ENCODE results near the gene TMEM14A. TPM values are rescaled to one million over a fixed set of nuclear protein-coding genes. Genes with fewer than 3 reads are reported as not detected.
"Not testable (repeated sequence)": the region's sequence is repeated elsewhere in the genome, so short reads cannot be mapped to it uniquely, and the experiment has no call there.

The TMEM14A gene
- total RNA-seq, 1 experiment from 2014 or later, result 45.6 TPM

- CTCF ChIA-PET, result no interaction called here
- Histone ChIP-seq H3K36me3 (ENCODE audit: control insufficient read depth, insufficient read depth, low read length) (no peaks in the 10 kb centered on the region), H3K9me3 (ENCODE audit: control insufficient read depth, insufficient read depth, low read depth, low read length) (peaks cover 4% of the 10 kb centered on the region; the same call in 1 of the 2 replicates), H3K4me3 (ENCODE audit: low read depth in 2 of 2, low read length in 2 of 2) (no peak overlapping the region), H3K27ac (ENCODE audit: low read length) (no peak overlapping the region), H3K27me3 (ENCODE audit: control insufficient read depth, insufficient read depth, low read length) (peaks cover 4% of the 10 kb centered on the region), H3K4me1 (ENCODE audit: control insufficient read depth, insufficient read depth, low read length) (no peaks in the 10 kb centered on the region)
- no TSS peak for BruUV-seq (replicated peaks)
- ATAC-seq (no peak), DNase-seq (ENCODE audit: low read depth, low spot score) (no peak)
- no peak for TF ChIP-seq TCF7L2 (IDR thresholded peaks at IDR 0.05; ENCODE audit: low read depth, low read length)
- TF ChIP-seq POLR2AphosphoS5 (IDR thresholded peaks at IDR 0.05; ENCODE audit: low read depth, low read length), result no peak
- no peak for TF ChIP-seq CTCF (IDR thresholded peaks at IDR 0.05)
- no peak for TF ChIP-seq REST (IDR thresholded peaks at IDR 0.05; ENCODE audit: insufficient read depth in 1 of 2, low read depth in 2 of 2, low read length in 1 of 2)
- TF ChIP-seq SIN3A (IDR thresholded peaks at IDR 0.05; ENCODE audit: borderline replicate concordance, insufficient read depth, low read depth, low read length), result no peak
- in situ Hi-C loops (cut with HindIII; ENCODE audit: low pct_unique_long_range_greater_than_20kb, low sequenced_read_pairs), result no loop called here
- POLR2A ChIA-PET, result no interaction called here
- intact Hi-C loops (cut with micrococcal nuclease; ENCODE audit: unreplicated experiment), result no loop called here
These were observed 37.2 kb downstream of the TMEM14A start for GRCh38 chr6:52707963-52708680.

- BruUV-seq (replicated peaks), result no TSS peak
- Histone ChIP-seq H3K27ac (ENCODE audit: low read length) (no peak overlapping the region), H3K4me1 (ENCODE audit: control insufficient read depth, insufficient read depth, low read length) (no peaks in the 10 kb centered on the region), H3K27me3 (ENCODE audit: control insufficient read depth, insufficient read depth, low read length) (no peaks in the 10 kb centered on the region), H3K4me3 (ENCODE audit: low read depth in 2 of 2, low read length in 2 of 2) (no peak overlapping the region), H3K36me3 (ENCODE audit: control insufficient read depth, insufficient read depth, low read length) (no peaks in the 10 kb centered on the region), H3K9me3 (ENCODE audit: control insufficient read depth, insufficient read depth, low read depth, low read length) (peaks cover 4% of the 10 kb centered on the region; the same call in 1 of the 2 replicates)
- intact Hi-C loops (cut with micrococcal nuclease; ENCODE audit: unreplicated experiment), result no loop called here
- in situ Hi-C loops (cut with HindIII; ENCODE audit: low pct_unique_long_range_greater_than_20kb, low sequenced_read_pairs), result no loop called here
- ATAC-seq (no peak), DNase-seq (ENCODE audit: low read depth, low spot score) (no peak)
- ChIA-PET POLR2A (no interaction called here), CTCF (interaction anchor here (0.5 kb wide), 1 partner anchor 428 kb away, joined by 10 read pairs; no protein-coding TSS in a partner anchor)
- TF ChIP-seq TCF7L2 (IDR thresholded peaks at IDR 0.05; ENCODE audit: low read depth, low read length), result no peak
- TF ChIP-seq SIN3A (IDR thresholded peaks at IDR 0.05; ENCODE audit: borderline replicate concordance, insufficient read depth, low read depth, low read length), result no peak
- TF ChIP-seq POLR2AphosphoS5 (IDR thresholded peaks at IDR 0.05; ENCODE audit: low read depth, low read length), result no peak
- no peak for TF ChIP-seq CTCF (IDR thresholded peaks at IDR 0.05)
- TF ChIP-seq REST (IDR thresholded peaks at IDR 0.05; ENCODE audit: insufficient read depth in 1 of 2, low read depth in 2 of 2, low read length in 1 of 2), result no peak
These were observed 41.2 kb downstream of the TMEM14A start for GRCh38 chr6:52712136-52712535.

GRCh38 chr6:52714761-52715160, 43.8 kb downstream of the TMEM14A start:
- BruUV-seq (replicated peaks); DNase-seq (ENCODE audit: low read depth, low spot score); ATAC-seq; H3K4me1 ChIP-seq (ENCODE audit: control insufficient read depth, insufficient read depth, low read length); H3K27ac ChIP-seq (ENCODE audit: low read length); H3K27me3 ChIP-seq (ENCODE audit: control insufficient read depth, insufficient read depth, low read length); H3K4me3 ChIP-seq (ENCODE audit: low read depth in 2 of 2, low read length in 2 of 2); H3K36me3 ChIP-seq (ENCODE audit: control insufficient read depth, insufficient read depth, low read length); in situ Hi-C loops (cut with HindIII; ENCODE audit: low pct_unique_long_range_greater_than_20kb, low sequenced_read_pairs); intact Hi-C loops (cut with micrococcal nuclease; ENCODE audit: unreplicated experiment); H3K9me3 ChIP-seq (ENCODE audit: control insufficient read depth, insufficient read depth, low read depth, low read length); POLR2A ChIA-PET: not testable (repeated sequence)
- CTCF ChIA-PET, result interaction anchor here (0.7 kb wide), 1 partner anchor 267 kb away, joined by 6 read pairs; no protein-coding TSS in a partner anchor
